HK-2 (cell line): Measurements from ENCODE around the gene NSG2.
"Not testable (repeated sequence)": the region's sequence is repeated elsewhere in the genome, so short reads cannot be mapped to it uniquely, and the experiment has no call there.

Experiments used
- DNase-seq: peaks from one replicate; pipeline ENCODE4 v3.0.0-alpha.2; 2018; ENCODE audit not compliant: unreplicated experiment

The NSG2 gene

GRCh38 chr5:174101195-174101730 is 55.8 kb downstream of the NSG2 start:
- no peak for DNase-seq

- not testable (repeated sequence) for DNase-seq
Measured at GRCh38 chr5:174102574-174102973, 57.1 kb downstream of the NSG2 start.

GRCh38 chr5:174106997-174107655 is 61.6 kb downstream of the NSG2 start:
- DNase-seq: no peak

- no peak for DNase-seq
Measured at GRCh38 chr5:174108745-174109144, 63.2 kb downstream of the NSG2 start.

- DNase-seq: no peak
Measured at GRCh38 chr5:174109698-174110260, 64.3 kb downstream of the NSG2 start.

- DNase-seq: no peak
Measured at GRCh38 chr5:174110310-174110709, 64.8 kb downstream of the NSG2 start.

- DNase-seq: no peak
Measured at GRCh38 chr5:174111287-174111973, 65.9 kb downstream of the NSG2 start.

- DNase-seq: no peak
Measured at GRCh38 chr5:174115226-174115625, 69.7 kb downstream of the NSG2 start.

- DNase-seq: no peak
Measured at GRCh38 chr5:174118823-174119467, 73.4 kb downstream of the NSG2 start.

- no peak for DNase-seq
Measured at GRCh38 chr5:174119468-174119881, 74.0 kb downstream of the NSG2 start.

GRCh38 chr5:174120401-174121005 is 75.0 kb downstream of the NSG2 start:
- no peak for DNase-seq

- no peak for DNase-seq
Measured at GRCh38 chr5:174134545-174134944, 89.0 kb downstream of the NSG2 start.

GRCh38 chr5:174139623-174140022 is 94.1 kb downstream of the NSG2 start:
- DNase-seq: no peak

GRCh38 chr5:174140452-174141020 is 95.0 kb downstream of the NSG2 start:
- DNase-seq: no peak

GRCh38 chr5:174141398-174141797 is 95.9 kb downstream of the NSG2 start:
- DNase-seq: no peak

GRCh38 chr5:174145091-174145490 is 99.6 kb downstream of the NSG2 start:
- DNase-seq: no peak

GRCh38 chr5:174145821-174146220 is 100.3 kb downstream of the NSG2 start:
- DNase-seq: no peak

- no peak for DNase-seq
Measured at GRCh38 chr5:174146556-174146955, 101.0 kb downstream of the NSG2 start.

- not testable (repeated sequence) for DNase-seq
Measured at GRCh38 chr5:174147012-174147411, 101.5 kb downstream of the NSG2 start.

- no peak for DNase-seq
Measured at GRCh38 chr5:174147551-174147950, 102.0 kb downstream of the NSG2 start.

GRCh38 chr5:174148721-174149120 is 103.2 kb downstream of the NSG2 start:
- no peak for DNase-seq

- no peak for DNase-seq
Measured at GRCh38 chr5:174149426-174149825, 103.9 kb downstream of the NSG2 start.
